ENCODE measurements around the gene ZC3H8. TPM values are rescaled to one million over a fixed set of nuclear protein-coding genes. Genes with fewer than 3 reads are reported as not detected.

The ZC3H8 gene
- total RNA-seq, 1 donor from 2014 or later: 6.4 TPM

DNA sequence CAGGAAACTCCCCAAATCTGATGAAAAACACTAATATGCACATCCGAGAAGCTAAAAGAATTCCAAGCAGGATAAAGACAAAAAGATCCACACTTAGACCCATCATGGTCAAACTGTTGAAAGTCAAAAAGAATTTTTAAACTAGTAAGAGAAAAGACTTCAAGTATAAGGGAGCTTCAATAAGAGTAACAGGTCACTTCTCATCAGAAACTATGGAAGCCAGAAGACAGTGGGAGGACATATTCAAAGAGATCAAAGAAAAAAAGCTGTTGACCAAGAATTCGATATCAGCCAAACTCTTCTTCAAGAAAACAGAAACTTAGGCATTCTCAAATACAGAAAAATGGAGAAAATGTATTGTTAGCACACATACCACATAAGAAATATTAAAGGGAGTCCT, 50.4 kb downstream of the ZC3H8 start:
- Mint-ChIP-seq H3K4me3 (ENCODE audit: unreplicated experiment) (no peak overlapping the region), H3K27ac (ENCODE audit: unreplicated experiment) (no peak overlapping the region), H3K27me3 (ENCODE audit: low read depth) (no peaks in the 10 kb centered on the region), H3K36me3 (ENCODE audit: low read depth) (peaks cover 10% of the 10 kb centered on the region), H3K4me1 (ENCODE audit: low read depth) (no peaks in the 10 kb centered on the region), H3K9me3 (ENCODE audit: low read depth) (peaks cover 31% of the 10 kb centered on the region)
- TF ChIP-seq, protein P1, sequence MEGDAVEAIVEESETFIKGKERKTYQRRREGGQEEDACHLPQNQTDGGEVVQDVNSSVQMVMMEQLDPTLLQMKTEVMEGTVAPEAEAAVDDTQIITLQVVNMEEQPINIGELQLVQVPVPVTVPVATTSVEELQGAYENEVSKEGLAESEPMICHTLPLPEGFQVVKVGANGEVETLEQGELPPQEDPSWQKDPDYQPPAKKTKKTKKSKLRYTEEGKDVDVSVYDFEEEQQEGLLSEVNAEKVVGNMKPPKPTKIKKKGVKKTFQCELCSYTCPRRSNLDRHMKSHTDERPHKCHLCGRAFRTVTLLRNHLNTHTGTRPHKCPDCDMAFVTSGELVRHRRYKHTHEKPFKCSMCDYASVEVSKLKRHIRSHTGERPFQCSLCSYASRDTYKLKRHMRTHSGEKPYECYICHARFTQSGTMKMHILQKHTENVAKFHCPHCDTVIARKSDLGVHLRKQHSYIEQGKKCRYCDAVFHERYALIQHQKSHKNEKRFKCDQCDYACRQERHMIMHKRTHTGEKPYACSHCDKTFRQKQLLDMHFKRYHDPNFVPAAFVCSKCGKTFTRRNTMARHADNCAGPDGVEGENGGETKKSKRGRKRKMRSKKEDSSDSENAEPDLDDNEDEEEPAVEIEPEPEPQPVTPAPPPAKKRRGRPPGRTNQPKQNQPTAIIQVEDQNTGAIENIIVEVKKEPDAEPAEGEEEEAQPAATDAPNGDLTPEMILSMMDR (IDR thresholded peaks at IDR 0.05): no peak
- DNase-seq (ENCODE audit: low spot score): no peak

DNA sequence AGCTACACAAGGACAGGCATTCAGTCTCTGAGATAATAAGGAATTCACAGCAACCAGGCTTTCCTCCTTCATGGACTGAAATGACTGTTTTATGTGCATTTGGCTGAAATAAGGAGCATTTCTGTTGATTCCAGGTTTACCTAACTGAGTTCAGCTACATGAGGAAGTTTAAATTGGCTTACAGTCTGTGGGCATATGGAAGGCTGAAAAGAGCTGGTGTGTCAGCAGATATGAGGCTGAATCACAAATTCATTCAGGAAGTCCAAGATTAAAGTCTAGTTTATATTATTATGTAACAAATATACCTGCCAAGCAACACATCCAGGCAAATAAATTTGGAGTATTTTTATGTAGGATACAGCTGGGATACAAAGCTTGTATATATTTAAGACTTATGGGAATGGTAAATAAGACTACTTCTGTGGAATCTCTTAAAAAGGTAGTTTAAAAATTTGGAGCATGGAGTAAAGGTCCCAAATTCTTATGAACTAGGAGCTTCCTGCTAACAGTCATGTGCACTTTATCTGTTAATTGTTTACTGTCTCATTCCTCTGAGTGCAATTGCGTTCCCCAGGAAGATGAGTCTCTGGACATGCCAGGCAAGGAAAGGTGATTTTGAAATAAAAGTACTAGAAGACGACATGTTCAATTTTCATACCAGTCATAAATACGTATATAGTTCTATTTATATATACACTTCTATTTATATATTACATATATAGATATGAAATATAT, 53.0 kb downstream of the ZC3H8 start:
- no peak overlapping the region for H3K27ac Mint-ChIP-seq (ENCODE audit: unreplicated experiment)
- DNase-seq (ENCODE audit: low spot score): no peak
- TF ChIP-seq, protein P1 (IDR thresholded peaks at IDR 0.05): no peak
- H3K9me3 Mint-ChIP-seq (ENCODE audit: low read depth): peaks cover 26% of the 10 kb centered on the region
- no peaks in the 10 kb centered on the region for H3K4me1 Mint-ChIP-seq (ENCODE audit: low read depth)
- no peak overlapping the region for H3K4me3 Mint-ChIP-seq (ENCODE audit: unreplicated experiment)
- peaks cover 2% of the 10 kb centered on the region for H3K27me3 Mint-ChIP-seq (ENCODE audit: low read depth)
- peaks cover 8% of the 10 kb centered on the region for H3K36me3 Mint-ChIP-seq (ENCODE audit: low read depth)

DNA sequence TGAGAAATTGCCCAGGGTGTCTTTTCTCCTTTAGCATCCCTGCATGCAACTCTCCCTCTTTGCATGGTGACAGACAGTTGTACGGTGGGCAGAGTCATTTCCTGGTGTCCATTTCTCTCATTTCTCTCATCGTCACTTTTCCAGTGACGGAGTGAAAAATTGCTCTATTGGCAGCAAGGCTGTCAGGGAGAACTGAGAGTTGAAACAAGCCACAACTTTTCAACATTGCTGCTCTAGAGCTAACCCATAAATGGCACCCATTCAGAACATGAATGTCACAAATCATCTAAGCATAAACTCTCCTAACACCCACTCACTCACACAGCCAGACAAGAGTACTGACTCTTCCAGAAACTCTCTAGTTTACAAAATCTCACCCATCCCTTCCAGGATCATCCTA, 55.7 kb downstream of the ZC3H8 start:
- H3K9me3 Mint-ChIP-seq (ENCODE audit: low read depth): peaks cover 13% of the 10 kb centered on the region
- no peak for DNase-seq (ENCODE audit: low spot score)
- no peak overlapping the region for H3K4me3 Mint-ChIP-seq (ENCODE audit: unreplicated experiment)
- H3K4me1 Mint-ChIP-seq (ENCODE audit: low read depth): no peaks in the 10 kb centered on the region
- H3K27ac Mint-ChIP-seq (ENCODE audit: unreplicated experiment): no peak overlapping the region
- H3K27me3 Mint-ChIP-seq (ENCODE audit: low read depth): peaks cover 2% of the 10 kb centered on the region
- TF ChIP-seq, protein P1 (IDR thresholded peaks at IDR 0.05): no peak
- peaks cover 4% of the 10 kb centered on the region for H3K36me3 Mint-ChIP-seq (ENCODE audit: low read depth)

DNA sequence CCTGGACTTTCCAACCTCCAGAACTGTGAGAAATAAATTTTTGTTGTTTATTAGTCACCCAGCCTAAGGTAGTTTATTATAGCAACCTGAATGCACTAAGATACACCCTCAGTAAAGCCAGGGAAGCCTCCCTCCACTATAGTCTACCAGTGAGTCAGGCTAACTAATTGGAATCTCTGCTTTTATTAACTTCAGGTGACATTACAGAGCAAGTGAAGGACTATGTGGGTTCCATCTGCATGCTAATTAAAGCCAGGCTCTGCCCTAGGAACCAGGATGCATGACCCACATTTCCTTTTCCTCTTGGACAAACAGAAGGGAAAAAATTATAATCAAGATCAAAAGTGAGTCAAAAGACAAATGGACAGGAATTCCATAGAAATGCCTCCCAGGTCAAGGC, 56.1 kb downstream of the ZC3H8 start:
- H3K27ac Mint-ChIP-seq (ENCODE audit: unreplicated experiment): no peak overlapping the region
- peaks cover 11% of the 10 kb centered on the region for H3K9me3 Mint-ChIP-seq (ENCODE audit: low read depth)
- no peak overlapping the region for H3K4me3 Mint-ChIP-seq (ENCODE audit: unreplicated experiment)

DNA sequence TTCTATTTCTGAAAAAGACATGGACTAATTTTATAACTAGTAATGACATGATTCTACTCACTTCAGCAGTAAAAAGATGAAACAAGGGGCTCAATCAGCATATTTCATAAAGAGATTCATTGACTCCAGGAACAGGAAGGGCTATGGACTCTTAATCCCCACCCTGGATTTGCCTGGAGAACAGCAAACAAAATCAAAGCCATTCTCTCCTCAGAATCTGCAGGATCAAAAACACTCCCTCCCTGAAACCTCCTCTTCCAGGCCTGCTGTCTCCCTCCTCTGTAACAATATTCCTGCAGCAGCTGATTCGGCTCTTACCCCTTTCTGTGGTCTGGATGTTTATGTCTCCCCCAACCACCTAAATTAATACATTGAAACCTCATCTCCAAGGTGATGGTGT, 57.0 kb downstream of the ZC3H8 start:
- Mint-ChIP-seq H3K27me3 (ENCODE audit: low read depth) (peaks cover 2% of the 10 kb centered on the region), H3K4me1 (ENCODE audit: low read depth) (no peaks in the 10 kb centered on the region), H3K9me3 (ENCODE audit: low read depth) (peaks cover 4% of the 10 kb centered on the region), H3K36me3 (ENCODE audit: low read depth) (no peaks in the 10 kb centered on the region), H3K4me3 (ENCODE audit: unreplicated experiment) (no peak overlapping the region), H3K27ac (ENCODE audit: unreplicated experiment) (no peak overlapping the region)
- TF ChIP-seq, protein P1 (IDR thresholded peaks at IDR 0.05): no peak
- DNase-seq (ENCODE audit: low spot score): no peak

More for the DNA sequence above, 56.1 kb downstream of the ZC3H8 start:
- peaks cover 4% of the 10 kb centered on the region for H3K36me3 Mint-ChIP-seq (ENCODE audit: low read depth)
- H3K27me3 Mint-ChIP-seq (ENCODE audit: low read depth): peaks cover 2% of the 10 kb centered on the region
- no peaks in the 10 kb centered on the region for H3K4me1 Mint-ChIP-seq (ENCODE audit: low read depth)
- no peak for DNase-seq (ENCODE audit: low spot score)
- TF ChIP-seq, protein P1 (IDR thresholded peaks at IDR 0.05): no peak
